Head of caudate nucleus (tissue), 42 donors: ENCODE measurements around the gene SSH3.

ENCODE experiments used
- DNase-seq, 42 donors: peaks; one replicate each; pipeline versions ENCODE4 v3.0.0 to v3.0.0-alpha.2; 2020 to 2021; ENCODE audit warnings: mixed read lengths in 7 of 42
- intact Hi-C: fragments of 100-400 bp; cut with DNase I; formaldehyde crosslinking; loops from one replicate; pipeline ENCODE4 v1.15.0; 2022

SSH3 gene

GRCh38 chr11:67266449-67267187 lies 36.7 kb upstream of the SSH3 start, which contains the start of gene GRK2:
TSS of gene GRK2 (plus strand) at chr11:67266473. CDS start at chr11:67266700, 227 bp downstream.
- DNase-seq, result peak in 6 of 42 donors; percentile 9 to 43 (median 20)
- intact Hi-C loops, result loop anchor here (10.0 kb wide), 1 partner anchor 108 kb away; the partner anchor contains the start of gene CLCF1

GRCh38 chr11:67267188-67268080 lies 35.9 kb upstream of the SSH3 start:
- DNase-seq, result peak in 5 of 42 donors; percentile 6 to 30 (median 19)
- intact Hi-C loops, result loop anchor here (10.0 kb wide), 1 partner anchor 107 kb away; the partner anchor contains the start of gene CLCF1

GRCh38 chr11:67268081-67268961 lies 35.0 kb upstream of the SSH3 start:
- peak in 5 of 42 donors; percentile 2 to 43 (median 18) for DNase-seq
- intact Hi-C loops, result loop anchor here (10.0 kb wide), 1 partner anchor 106 kb away; the partner anchor contains the start of gene CLCF1

GRCh38 chr11:67268962-67269268 lies 34.4 kb upstream of the SSH3 start:
- intact Hi-C loops, result loop anchor here (10.0 kb wide), 1 partner anchor 106 kb away; the partner anchor contains the start of gene CLCF1
- peak in 2 of 42 donors; percentile 4 to 24 for DNase-seq

GRCh38 chr11:67269401-67270255 lies 33.7 kb upstream of the SSH3 start:
- DNase-seq, result peak in 3 of 42 donors; percentile 3 to 26 (median 17)
- intact Hi-C loops, result loop anchor here (10.0 kb wide), 1 partner anchor 105 kb away; the partner anchor contains the start of gene CLCF1

- peak in 25 of 42 donors; percentile 28 to 64 (median 51) for DNase-seq
These were observed 32.8 kb upstream of the SSH3 start for GRCh38 chr11:67270256-67271204.

GRCh38 chr11:67271205-67271540 lies 32.2 kb upstream of the SSH3 start:
- intact Hi-C loops, result no loop called here
- DNase-seq, result peak in 2 of 42 donors; percentile 1 to 7

More at GRCh38 chr11:67270256-67271204, 32.8 kb upstream of the SSH3 start:
- intact Hi-C loops, result no loop called here

GRCh38 chr11:67271541-67272284 lies 31.6 kb upstream of the SSH3 start:
- intact Hi-C loops, result no loop called here
- DNase-seq, result peak in 7 of 42 donors; percentile 17 to 35 (median 22)

GRCh38 chr11:67272327-67273259 lies 30.7 kb upstream of the SSH3 start:
- intact Hi-C loops, result no loop called here
- peak in 6 of 42 donors; percentile 6 to 31 (median 17) for DNase-seq

- DNase-seq, result peak in 5 of 42 donors; percentile 12 to 28 (median 17)
- intact Hi-C loops, result no loop called here
These were observed 29.9 kb upstream of the SSH3 start for GRCh38 chr11:67273260-67273990.

GRCh38 chr11:67274768-67275605 lies 28.3 kb upstream of the SSH3 start:
- peak in 2 of 42 donors; percentile 2 to 11 for DNase-seq
- intact Hi-C loops, result no loop called here

- DNase-seq, result peak in 2 of 42 donors; percentile 1 to 13
These were observed 27.5 kb upstream of the SSH3 start for GRCh38 chr11:67275606-67276409.

More at GRCh38 chr11:67275606-67276409, 27.5 kb upstream of the SSH3 start:
- intact Hi-C loops, result no loop called here
